LoVo (cell line): ENCODE data around the gene MAP3K14.

ENCODE experiments used
- DNase-seq: peaks from one replicate; pipeline ENCODE4 v3.0.0-alpha.2; 2016; ENCODE audit warnings: low spot score

MAP3K14 gene

GRCh38 chr17:45300060-45300751 lies 16.6 kb downstream of the MAP3K14 start:
- DNase-seq, result no peak

GRCh38 chr17:45299361-45299760 lies 17.5 kb downstream of the MAP3K14 start:
- DNase-seq, result no peak

GRCh38 chr17:45298546-45299285 lies 18.1 kb downstream of the MAP3K14 start:
- DNase-seq, result no peak

GRCh38 chr17:45296833-45297124 lies 20.0 kb downstream of the MAP3K14 start:
- DNase-seq, result peak; percentile 65

GRCh38 chr17:45296003-45296832 lies 20.6 kb downstream of the MAP3K14 start:
- DNase-seq, result no peak

GRCh38 chr17:45294506-45294905 lies 22.3 kb downstream of the MAP3K14 start:
- DNase-seq, result no peak

GRCh38 chr17:45293413-45294211 lies 23.2 kb downstream of the MAP3K14 start:
- DNase-seq, result peak; percentile 62

- DNase-seq, result no peak
Measured at GRCh38 chr17:45292696-45293412, 24.0 kb downstream of the MAP3K14 start.

GRCh38 chr17:45291171-45291805 lies 25.5 kb downstream of the MAP3K14 start:
- DNase-seq, result no peak

GRCh38 chr17:45290269-45290765 lies 26.5 kb downstream of the MAP3K14 start:
- DNase-seq, result no peak

GRCh38 chr17:45289301-45290268 lies 27.2 kb downstream of the MAP3K14 start:
- DNase-seq, result no peak

GRCh38 chr17:45288825-45289224 lies 28.0 kb downstream of the MAP3K14 start:
- DNase-seq, result no peak

- DNase-seq, result no peak
Measured at GRCh38 chr17:45287526-45288500, 29.0 kb downstream of the MAP3K14 start.

- DNase-seq, result no peak
Measured at GRCh38 chr17:45286286-45286685, 30.5 kb downstream of the MAP3K14 start.

GRCh38 chr17:45284176-45285140 lies 32.4 kb downstream of the MAP3K14 start:
- no peak for DNase-seq

- DNase-seq, result no peak
Measured at GRCh38 chr17:45283711-45284110, 33.1 kb downstream of the MAP3K14 start.
